ENCODE measurements around the gene RILPL1.
A peak's percentile ranks its signal among the peaks of the same experiment; 100 is the strongest.
"Not testable (repeated sequence)": the region's sequence is repeated elsewhere in the genome, so short reads cannot be mapped to it uniquely, and the experiment has no call there.

The RILPL1 gene

DNA sequence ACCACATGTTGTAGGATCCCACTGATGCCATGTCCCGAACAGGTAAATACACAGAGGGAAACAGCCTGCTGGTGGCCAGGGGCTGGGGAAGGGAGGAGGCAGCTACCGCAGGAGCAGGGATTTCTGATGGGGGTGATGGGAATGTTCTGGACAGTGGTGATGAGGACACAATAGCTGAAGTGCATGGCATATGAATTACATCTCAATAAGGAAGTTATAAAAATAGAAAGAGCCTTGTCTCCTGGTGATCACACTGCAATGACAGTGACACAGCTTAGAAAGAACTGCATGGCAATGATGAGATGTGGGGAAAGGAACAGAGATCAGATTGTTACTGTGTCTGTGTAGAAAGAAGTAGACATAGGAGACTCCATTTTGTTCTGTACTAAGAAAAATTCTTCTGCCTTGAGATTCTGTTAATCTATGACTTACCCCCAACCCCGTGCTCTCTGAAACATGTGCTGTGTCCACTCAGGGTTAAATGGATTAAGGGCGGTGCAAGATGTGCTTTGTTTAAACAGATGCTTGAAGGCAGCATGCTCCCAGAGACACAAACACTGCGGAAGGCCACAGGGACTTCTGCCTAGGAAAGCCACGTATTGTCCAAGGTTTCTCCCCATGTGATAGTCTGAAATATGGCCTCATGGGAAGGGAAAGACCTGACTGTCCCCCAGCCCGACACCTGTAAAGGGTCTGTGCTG lies 41.0 kb downstream of the RILPL1 start:
- not testable (repeated sequence) for DNase-seq (ENCODE audit: low spot score)

DNA sequence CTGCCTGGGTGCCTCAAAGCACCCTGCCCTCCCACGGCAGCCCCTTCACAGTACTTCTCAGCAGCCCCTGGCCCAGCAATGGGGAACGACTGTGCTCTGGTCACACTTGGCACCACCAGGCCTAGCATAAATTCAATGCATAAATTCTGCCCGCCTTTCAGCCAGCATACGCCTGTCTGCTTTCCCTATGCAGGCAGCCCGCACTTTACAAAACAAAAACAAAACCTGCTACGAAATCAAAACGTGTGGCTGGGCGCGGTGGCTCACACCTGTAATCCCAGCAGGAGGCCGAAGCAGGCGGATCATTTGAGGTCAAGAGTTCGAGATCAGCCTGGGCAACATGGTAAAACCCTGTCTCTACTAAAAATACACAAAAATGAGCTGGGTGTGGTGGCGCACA lies 42.0 kb downstream of the RILPL1 start:
- DNase-seq (ENCODE audit: low spot score): no peak

DNA sequence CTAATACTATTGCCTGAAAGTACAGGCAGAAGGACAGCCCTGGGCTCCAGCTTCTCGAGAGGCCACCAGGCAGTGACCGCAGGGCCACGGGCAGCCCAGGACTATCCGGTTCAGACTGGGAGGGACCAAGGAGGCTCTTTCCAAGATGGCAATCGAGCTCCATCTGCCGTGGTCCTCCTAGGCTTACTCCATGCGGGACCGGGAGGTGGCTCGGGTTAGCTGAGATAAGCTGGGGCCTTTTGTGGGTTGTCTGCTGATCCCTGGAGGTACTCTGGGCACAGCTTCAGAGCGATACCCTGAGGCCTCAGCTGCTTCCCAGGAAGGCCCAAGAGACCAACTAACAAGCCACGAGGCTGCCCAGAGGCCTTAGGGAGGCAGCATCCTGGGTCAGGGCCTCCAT lies 42.5 kb downstream of the RILPL1 start:
- no peak for DNase-seq (ENCODE audit: low spot score)

DNA sequence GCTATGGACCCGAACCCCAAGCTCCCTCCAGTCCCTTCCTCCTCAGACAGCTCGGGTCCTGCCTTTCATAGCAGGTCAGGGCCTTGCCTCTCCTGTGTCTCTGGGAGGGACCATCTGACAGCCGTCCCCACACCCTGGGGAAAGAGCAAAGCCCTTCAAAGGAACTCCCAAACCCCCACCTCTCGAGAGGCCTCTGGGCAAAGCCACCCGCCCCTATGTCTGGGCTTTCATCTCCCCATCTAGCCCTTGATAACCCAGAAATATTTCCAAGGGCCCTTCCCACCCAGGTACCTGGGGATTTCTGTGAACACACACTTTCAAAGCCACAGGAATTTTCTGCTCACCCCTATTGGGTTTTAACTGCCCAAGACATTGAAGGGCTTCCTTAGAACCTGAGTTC lies 43.4 kb downstream of the RILPL1 start:
- no peak for DNase-seq (ENCODE audit: low spot score)

DNA sequence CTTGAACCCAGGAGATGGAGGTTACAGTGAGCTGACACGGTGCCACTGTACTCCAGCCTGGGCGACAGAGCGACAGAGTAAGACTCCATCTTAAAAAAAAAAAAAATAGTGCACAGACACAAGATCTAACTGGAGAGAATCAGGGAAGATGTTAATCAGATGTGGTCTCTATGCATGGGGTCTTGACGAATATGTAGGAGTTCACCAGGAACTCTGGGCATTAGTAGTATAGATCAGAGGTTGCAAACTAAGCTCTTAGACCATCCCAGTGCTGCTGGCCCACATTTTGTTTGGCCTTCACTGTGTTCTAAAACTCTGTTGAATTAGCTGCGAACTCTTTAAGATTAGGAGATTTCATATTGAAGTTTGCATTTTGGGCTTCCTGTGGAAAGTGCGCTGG lies 43.9 kb downstream of the RILPL1 start:
- DNase-seq (ENCODE audit: low spot score): no peak

DNA sequence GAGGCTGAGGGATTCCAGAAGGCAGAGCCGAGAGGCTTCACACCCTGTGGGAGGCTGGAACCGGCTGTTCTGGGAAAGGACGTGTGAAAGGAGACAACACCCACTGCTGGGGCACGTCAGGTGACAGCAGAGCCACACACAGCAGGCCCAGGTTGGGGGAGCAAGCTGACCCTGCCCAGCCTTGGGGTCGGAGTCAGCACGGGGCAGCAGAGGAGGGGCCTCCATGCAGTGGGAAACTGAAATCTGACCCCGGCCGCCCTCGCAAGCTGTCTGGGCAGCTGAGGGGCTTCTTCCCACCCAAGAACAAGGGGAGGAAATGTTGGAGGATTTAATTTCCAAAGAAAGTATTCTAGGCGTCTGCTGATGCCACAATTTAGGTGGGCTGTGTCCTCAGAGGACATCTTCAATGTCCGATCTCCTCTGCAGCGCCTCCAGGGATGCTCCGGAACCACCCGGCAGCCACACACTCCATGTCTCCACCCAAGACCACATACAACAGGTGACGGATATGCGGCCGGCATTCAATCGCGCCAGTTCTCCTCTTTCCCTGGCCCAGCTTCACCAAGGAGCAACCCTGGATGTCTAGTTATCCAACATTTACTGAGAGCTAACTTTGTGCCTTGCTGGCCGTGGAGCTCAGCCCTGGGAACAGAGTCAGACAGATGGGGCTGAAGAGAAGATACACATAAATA lies 44.8 kb downstream of the RILPL1 start:
- no peak for DNase-seq (ENCODE audit: low spot score)

DNA sequence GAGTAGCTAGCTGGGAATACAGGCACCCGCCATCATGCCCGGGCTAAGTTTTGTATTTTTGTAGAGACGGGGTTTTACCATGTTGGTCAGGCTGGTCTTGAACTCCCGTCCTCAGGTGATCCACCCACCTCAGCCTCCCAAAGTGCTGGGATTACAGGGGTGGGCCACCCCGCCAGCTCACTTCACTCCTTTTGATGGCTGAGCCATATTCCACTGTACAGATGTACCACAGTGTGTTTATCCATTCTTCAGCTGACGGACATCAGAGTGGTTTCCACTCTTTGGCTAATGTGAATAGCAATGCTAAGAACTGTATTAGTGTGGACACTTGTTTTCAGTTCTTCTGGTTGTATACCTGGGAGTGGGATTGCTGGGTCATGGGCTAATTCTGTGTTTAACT lies 46.1 kb downstream of the RILPL1 start:
- DNase-seq (ENCODE audit: low spot score): no peak

DNA sequence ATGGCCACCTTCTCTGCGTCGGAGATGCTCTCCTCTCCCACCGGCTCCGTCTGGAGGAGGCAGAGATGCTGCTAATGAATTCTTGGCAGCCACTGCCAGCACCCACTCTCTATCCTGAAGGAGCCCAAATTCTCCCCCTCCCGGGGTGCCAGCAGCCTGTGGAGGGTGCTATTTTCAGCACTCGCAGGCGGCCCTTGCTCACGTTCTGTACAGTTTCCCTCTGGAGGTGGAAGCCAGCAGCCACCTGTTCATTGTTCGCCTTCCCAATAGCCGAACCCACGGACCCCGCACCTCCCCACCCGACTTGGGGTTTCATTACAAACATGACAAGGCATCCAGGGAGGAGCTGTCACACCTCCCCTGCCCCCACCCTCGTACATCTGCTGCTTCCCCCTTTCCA lies 47.8 kb downstream of the RILPL1 start:
- no peak for DNase-seq (ENCODE audit: low spot score)

DNA sequence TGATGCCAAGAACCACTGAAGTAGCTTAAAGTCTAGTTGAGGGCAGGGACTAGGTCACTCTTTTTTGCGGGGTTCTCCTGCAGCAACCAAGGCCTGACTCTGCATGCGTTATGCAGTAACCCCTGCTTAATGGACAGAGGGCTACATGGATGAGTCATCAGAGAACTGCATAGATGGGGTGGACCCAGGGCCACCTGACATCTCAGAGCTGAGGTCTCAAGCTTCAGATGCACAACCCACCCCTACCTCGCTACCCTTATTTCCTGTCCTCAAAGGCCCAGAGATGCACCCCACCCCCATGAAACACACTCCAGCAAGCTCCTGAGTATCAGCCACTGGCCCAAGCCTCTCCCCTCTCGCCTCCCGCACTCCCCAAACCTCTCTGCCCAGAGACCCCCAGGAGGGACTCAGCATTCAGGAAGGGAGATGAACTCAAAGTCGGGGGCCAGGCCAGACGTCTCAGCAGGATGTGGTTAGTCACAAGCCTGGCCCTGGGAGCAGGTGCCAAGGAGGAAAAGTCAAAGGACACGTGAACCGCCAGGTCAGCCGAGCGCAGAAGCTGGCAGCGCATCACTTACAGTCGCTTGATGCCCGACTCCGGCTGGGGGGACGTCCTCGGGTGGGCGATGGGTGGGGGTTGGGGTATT lies 49.8 kb downstream of the RILPL1 start:
- no peak for DNase-seq (ENCODE audit: low spot score)

DNA sequence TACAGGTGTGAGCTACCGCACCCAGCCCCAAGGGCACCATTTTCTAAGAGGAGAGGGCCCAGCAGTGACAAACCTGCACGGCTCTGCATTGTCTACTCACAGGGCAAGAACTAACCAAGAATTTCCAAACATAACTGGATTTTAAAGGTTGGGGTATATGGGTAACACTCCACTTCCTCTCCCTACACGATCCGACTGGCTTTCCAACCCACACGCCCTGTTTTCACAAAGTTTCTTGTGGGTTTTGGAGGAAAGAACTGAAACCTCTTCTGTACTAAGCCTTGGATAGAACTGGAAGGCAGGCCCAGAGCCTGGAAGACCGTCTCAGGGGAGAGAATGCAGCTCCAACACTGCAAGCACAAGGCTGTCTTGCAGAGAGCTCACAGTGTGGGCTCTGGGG lies 50.6 kb downstream of the RILPL1 start:
- DNase-seq (ENCODE audit: low spot score): no peak

DNA sequence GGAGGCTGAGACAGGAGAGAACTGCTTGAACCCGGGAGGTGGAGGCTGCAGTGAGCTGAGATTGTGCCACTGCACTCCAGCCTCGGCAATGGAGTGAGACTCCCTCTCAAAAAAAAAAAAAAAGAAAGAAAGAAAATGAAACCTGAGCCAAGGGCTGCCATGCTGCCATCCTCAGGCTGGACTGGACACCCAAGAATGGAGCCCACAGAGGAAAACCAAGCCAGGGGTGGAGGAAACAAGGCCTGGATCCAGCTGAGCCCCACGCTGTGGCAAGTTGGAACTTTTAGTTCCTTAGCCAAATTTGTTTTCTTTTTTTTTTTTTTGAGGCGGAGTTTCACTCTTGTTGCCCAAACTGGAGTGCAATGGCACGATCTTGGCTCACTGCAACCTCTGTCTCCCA lies 52.3 kb downstream of the RILPL1 start:
- DNase-seq (ENCODE audit: low spot score): not testable (repeated sequence)

DNA sequence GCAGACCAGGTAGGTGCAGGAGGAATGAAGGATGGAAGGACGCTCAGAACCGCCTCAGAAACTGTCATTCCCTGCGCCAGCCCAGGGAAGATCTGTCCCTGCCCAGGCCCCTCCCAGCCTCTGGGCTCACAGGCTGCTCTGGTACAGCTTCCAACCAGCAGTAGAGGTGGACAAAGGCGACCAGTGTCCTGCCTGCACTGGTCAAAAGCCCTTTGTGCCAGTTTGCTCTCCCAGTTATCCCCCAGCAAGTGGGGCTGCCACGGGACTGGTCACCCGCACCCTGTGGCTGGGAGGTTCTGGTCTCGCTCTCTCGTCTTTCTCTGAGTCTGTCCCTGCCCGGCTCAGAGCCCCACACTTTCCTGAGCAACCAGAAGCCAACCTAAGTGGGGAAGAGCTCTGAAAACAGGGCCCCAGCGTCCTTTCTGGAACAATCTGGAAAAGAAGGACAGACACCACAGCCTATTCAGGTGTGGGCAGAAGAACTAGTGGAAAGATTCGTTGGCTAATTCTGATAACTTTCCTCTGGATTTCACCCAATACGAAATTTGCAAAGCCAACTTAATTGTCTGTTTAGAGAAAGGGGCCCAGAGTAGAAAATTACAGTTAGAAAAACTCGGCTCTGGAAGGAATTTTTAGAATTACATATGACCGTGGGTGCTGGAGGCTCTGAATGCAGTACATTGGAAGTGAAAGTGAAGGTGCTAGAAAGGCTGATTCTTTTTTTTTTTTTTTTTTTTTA lies 53.9 kb downstream of the RILPL1 start:
- DNase-seq (ENCODE audit: low spot score): no peak

DNA sequence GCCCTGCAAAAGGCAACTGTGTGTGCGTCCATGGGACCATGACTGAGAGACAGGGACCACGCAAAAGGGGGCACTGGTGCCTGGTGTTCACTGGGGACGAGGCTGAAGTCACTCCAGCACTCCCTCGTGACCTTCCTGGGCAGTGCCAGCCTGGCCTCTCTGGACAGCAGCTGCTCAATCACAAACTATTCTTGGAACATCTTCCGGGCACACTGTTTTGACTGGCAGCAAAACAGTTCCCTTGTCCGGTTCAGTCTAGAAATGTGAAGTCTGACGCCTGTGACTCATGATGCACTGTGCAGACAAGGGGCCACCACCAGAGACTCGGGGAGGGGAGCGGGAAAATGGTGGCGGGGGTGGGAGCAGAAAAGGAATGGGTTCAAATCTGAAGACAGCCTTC lies 54.8 kb downstream of the RILPL1 start:
- no peak for DNase-seq (ENCODE audit: low spot score)

DNA sequence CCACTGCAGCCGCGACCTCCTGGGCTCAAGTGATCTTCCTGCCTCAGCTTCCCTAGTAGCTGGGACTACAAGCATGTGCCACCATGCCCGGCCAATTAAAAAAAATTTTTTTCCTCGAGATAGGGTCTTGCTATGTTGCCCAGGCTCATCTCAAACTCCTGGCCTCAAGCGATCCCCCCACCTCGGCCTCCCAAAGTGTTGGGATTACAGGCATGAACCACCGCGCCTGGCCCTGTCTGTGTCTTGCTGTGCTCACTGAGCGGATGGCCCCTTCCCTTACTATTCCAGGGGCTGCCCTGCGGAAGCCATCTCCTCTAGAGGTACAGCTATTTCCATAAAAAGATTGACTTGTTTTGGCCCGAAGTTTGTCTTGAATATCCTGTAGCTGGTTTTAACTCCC lies 55.5 kb downstream of the RILPL1 start:
- no peak for DNase-seq (ENCODE audit: low spot score)

DNA sequence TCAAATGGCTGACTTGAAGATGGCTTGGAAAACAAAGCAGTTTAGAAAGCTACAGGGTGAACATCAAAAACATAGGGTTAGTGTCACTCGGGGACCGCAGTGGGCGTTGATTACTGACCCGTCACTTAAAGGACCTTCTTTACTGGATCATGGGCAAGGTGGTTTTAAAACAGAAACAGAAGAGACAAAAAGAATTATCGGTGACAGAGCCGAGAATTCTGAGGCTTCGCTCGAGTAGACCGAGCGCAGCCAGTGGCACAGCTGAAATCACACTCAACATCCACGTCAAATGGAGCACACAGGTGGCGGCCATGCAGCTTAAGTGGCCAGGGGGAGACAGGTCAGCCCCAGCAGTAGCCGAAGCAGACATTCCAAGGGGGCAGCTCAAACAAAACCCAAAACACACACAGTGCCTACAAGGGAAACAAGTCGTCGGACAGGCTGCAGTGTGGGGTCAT lies 58.2 kb downstream of the RILPL1 start:
- DNase-seq (ENCODE audit: low spot score): no peak

DNA sequence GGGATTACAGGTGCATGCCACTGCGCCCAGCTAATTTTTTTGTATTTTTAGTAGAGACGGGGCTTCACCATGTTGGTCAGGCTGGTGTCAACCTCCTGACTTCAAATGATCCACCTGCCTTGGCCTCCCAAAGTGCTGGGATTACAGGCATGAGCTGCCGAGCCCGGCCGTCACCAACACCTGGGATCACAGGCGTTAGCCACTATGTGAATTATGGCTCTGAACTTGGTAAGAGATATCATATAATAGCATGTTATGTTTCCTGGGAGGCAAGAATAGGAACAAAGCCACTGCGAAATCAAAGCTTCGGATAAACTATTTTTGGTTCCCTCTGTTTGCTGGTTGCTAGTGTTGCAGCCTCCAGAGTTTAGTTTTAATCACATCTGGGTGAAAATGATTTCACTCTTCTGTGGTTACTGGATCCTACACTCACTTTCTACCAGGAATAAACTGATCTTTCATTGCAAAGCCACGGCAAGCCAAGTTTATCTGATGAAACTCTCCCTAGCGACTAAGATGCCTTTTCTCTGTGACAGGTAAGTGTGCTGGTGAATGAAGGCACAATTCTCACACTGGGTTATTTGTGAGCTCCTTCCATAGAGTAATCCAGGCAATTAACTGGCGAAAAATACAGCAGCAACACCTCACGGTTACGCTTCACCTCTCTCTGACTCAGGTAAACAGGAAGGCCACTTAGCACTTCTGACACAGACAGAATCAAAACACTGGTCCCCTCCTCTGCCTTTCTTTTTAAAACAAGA lies 58.9 kb downstream of the RILPL1 start:
- no peak for DNase-seq (ENCODE audit: low spot score)

DNA sequence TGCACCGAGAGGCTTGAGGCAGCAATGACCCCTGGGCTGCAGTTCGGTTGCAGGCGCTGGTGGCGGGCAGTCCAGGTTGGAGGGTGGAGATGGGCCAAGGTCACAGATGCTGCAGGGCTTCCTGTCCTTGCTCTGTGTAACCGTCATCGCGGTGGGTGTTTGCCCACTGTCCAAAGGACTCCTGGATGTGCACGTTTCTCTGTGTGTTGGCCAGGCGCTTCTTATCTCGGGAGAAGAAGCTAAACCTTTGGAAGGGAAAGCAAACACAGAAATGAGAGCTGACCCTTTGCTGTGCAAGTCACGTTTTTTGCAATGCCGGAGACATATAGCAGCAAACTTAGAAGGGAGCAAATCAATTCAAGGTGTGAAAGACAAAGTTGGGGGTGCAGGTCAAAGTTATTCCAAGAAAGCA lies 61.1 kb downstream of the RILPL1 start:
- no peak for DNase-seq (ENCODE audit: low spot score)

DNA sequence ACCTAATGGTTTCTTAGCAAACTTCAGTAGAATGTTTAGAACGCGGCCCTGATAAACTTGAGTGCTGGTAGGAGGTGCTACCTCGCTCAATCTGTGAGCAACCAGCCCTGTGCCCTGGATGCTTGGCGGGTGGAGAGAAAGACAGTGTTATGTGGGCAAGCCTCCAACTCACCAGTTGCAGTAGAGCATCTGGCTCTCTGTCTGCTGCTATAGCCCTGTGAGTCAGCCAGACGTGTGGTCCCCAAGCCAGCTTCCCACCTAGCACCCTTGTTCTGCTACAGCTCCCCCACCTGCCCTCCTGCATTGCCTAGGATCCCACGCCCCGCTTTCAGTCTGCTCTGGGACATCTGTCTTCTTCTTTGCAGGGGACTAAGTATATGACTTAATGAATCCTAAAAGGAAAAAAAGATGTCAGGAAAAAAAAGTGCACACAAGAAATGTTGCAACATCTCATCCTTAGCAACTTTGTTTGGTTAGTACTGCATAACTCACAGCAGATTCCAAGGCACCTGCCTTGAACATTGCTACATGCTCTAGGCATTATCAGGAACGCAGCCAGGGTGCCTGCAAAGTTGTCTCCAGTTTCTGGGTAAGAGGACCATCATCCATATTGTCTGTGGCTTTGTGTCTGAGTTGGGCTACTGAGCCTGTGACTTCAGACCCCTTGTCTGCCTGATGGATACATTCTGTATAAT lies 62.0 kb downstream of the RILPL1 start:
- no peak for DNase-seq (ENCODE audit: low spot score)

DNA sequence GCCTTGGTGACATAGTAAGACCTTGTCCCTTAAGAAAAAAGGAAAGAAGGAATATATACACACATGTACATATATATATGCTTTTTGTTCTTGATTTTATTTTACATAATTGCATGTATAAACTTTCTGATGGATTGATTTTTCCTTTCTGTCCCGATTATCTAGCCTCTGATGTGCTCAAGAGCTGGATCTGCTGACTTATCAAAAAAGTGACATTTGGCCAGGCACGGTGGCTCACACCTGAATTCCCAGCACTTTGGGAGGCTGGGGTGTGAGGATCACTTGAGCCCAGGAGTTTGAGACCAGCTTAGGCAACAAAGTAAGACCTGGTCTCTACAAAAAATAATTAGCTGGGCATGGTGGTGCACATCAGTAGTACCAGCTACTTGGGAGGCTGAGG lies 63.5 kb downstream of the RILPL1 start:
- DNase-seq (ENCODE audit: low spot score): no peak

DNA sequence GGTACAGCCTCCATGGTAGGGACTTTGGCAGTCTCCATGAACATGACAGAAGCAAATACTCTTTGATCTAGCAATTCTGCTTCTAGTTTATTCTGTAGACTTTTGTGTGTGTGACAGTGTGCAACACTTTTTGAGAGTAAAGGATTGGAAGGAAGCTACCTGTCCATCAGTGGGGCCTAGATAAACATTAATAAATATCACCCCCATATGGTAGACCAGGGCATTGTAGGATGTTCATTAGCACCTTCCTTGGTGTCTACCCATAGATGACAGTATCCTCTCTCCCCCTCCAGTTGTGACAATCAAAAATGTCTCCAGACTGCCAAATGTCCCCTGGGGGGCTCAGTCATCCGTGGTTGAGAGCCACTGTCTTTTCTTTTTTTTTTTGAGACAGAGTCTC lies 64.7 kb downstream of the RILPL1 start:
- peak; percentile 24 for DNase-seq (ENCODE audit: low spot score)

DNA sequence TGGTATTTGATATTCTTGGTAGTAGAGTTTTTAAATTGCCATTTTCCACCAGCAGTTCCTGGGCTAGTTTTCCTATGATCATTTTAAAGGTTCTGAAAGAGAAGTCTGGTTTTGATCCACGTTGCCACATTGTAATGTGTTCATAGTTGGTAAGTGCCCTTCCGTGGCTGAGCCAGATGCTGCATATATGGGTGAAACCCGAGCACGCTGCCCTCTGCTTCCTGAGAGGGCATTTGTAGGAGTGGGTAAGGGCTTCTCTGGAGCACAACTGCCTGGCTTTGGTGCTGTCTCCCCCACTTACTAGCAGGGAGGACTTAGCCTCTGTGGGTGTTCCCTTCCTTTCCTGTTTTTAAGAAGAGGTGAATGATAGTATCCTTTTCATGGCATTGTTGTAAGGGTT lies 68.4 kb downstream of the RILPL1 start:
- DNase-seq (ENCODE audit: low spot score): no peak
